Esophagus squamous epithelium (tissue), 5 donors: ENCODE data around the gene NAA30. TPM values are rescaled to one million over a fixed set of nuclear protein-coding genes. Genes with fewer than 3 reads are reported as not detected.
"Not testable (repeated sequence)": the region's sequence is repeated elsewhere in the genome, so short reads cannot be mapped to it uniquely, and the experiment has no call there.

Experiments used
- DNase-seq: peaks from one replicate; lab custom pipeline; 2025; lab: John Stamatoyannopoulos, UW
- H3K27ac ChIP-seq, 4 donors: fragments of 200-600 bp; sonication (generic); one replicate each; pipeline ENCODE4 v1.5.1; 2016 to 2019; ENCODE audit warnings: mild to moderate bottlenecking in 1 of 4
- H3K27me3 ChIP-seq, 4 donors: fragments of 200-600 bp; sonication (generic); 1 replicate in 3 of 4; 2 replicates in 1 of 4; pipeline versions ENCODE4 v1.5.1 to v1.6.0; 2017 to 2021; ENCODE audit warnings: antibody characterized with exemption in 1 of 4
- H3K36me3 ChIP-seq, 3 donors: fragments of 200-600 bp; sonication (generic); one replicate each; pipeline ENCODE4 v1.5.1; 2016 to 2019
- H3K4me1 ChIP-seq, 3 donors: fragments of 200-600 bp; sonication (generic); one replicate each; pipeline ENCODE4 v1.5.1; 2017 to 2019
- H3K4me3 ChIP-seq, 4 donors: fragments of 200-600 bp; sonication (generic); 1 replicate in 3 of 4; 2 replicates in 1 of 4; pipeline ENCODE4 v1.5.1; 2016 to 2019; ENCODE audit warnings: mild to moderate bottlenecking in 2 of 4, moderate library complexity in 1 of 4
- H3K9me3 ChIP-seq, 3 donors: fragments of 200-600 bp; sonication (generic); one replicate each; pipeline ENCODE4 v1.5.1; 2016 to 2019
- POLR2A ChIP-seq, 4 donors: fragments of 450-650 bp; IDR thresholded peaks; one replicate each; pipeline ENCODE4 v1.6.1; 2017; ENCODE audit warnings: antibody characterized with exemption in 4 of 4, mild to moderate bottlenecking in 4 of 4, moderate library complexity in 3 of 4
- whole genome bisulfite sequencing, 2 donors: methylation state at CpG; one replicate each; pipeline ENCODE4 v1.1.5; 2018; 5-methylcytosine and 5-hydroxymethylcytosine counted together
- intact Hi-C: fragments of 100-400 bp; cut with DNase I; formaldehyde crosslinking; loops from one replicate; pipeline ENCODE4 v1.15.0; 2022
- total RNA-seq, 4 donors: library from RNA; depleted of rRNA; stranded (reverse); fragments of >200 nt; gene quantifications; one replicate each; pipeline ENCODE4 v1.1.0, GENCODE V29; 2016
- TF ChIP-seq, protein P1 (sequence below), 6 experiments: fragments of 450-650 bp in 4 of 6; fragments of 200-600 bp in 2 of 6; sonication (generic) in 2 of 6; IDR thresholded peaks; one replicate each; pipeline ENCODE4 v1.5.1; 2016 to 2019; ENCODE audit warnings: antibody characterized with exemption in 6 of 6, mild to moderate bottlenecking in 4 of 6, moderate library complexity in 4 of 6
- donor health status: DM: yes; HTN: yes; CAD: no.

Gene NAA30
- 10 to 100 TPM in 3 of 4 donors, 1 to 10 TPM in 1; 7.8 to 13.9 (median 12.8) TPM for total RNA-seq

DNA sequence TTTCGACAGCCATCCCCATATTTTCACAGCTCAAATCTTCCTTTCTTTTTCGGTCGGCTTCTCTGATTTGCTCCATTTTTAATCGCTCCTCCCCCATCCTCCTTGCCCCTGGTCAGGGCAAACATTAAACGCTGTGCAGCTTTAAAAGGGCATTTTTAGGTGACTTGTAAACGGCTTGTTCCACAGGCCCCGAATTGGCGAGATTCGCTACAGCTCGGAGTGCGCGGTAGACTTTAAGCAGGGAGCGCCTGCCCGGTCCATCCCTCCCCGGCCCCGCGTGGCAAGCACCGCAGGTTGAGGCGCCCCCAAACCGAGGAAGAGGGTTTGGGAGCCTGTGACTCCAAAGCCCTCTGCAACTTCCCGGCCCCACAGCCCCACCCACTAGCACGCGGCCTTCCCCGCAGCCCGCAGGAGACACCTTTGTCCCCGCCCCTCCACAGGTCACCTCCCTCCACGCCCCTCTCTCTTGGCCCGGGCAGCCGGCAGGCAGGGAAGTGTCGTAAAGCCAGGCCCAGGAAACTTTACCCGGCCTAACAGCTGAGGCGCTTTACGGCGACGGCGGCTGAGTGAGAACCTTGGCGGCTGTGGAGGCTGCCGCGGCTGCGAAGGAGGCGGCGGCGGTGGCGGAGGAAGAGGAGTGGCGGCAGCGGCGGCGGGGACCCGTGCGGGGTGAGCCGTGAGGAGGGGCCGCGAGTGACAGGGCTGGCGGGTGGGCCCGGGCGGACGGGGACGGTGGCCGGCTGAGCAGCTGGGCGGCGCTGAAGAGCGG lies at the start of gene NAA30:
TSS of gene NAA30 (plus strand) at position 550 of the 769 bp plus-strand sequence. CDS start 372 bp downstream, outside the sequence.
- peaks cover 0 to 44% (median 19%) of the 10 kb centered on the region in 3 donors for H3K4me1 ChIP-seq
- H3K4me3 ChIP-seq = peak within 1 kb of the TSS; percentile 82 to 93 (median 90)
- H3K36me3 ChIP-seq = no peaks in the 10 kb centered on the region
- intact Hi-C loops = no loop called here
- 0% methylated on average over 5 to 20 of the region's 62 CpGs for WGBS, 2 donors
- H3K9me3 ChIP-seq = no peaks in the 10 kb centered on the region
- H3K27me3 ChIP-seq = no peaks in the 10 kb centered on the region
- peak; percentile 70 for DNase-seq
- peak in 3 of 4 donors; percentile 12 to 79 (median 53) for TF ChIP-seq POLR2A (IDR thresholded peaks at IDR 0.05)
- TF ChIP-seq, protein P1, sequence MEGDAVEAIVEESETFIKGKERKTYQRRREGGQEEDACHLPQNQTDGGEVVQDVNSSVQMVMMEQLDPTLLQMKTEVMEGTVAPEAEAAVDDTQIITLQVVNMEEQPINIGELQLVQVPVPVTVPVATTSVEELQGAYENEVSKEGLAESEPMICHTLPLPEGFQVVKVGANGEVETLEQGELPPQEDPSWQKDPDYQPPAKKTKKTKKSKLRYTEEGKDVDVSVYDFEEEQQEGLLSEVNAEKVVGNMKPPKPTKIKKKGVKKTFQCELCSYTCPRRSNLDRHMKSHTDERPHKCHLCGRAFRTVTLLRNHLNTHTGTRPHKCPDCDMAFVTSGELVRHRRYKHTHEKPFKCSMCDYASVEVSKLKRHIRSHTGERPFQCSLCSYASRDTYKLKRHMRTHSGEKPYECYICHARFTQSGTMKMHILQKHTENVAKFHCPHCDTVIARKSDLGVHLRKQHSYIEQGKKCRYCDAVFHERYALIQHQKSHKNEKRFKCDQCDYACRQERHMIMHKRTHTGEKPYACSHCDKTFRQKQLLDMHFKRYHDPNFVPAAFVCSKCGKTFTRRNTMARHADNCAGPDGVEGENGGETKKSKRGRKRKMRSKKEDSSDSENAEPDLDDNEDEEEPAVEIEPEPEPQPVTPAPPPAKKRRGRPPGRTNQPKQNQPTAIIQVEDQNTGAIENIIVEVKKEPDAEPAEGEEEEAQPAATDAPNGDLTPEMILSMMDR (IDR thresholded peaks at IDR 0.05) = peak in 1 of 6 experiments; percentile 10
- H3K27ac ChIP-seq = peak within 1 kb of the TSS; percentile 93 to 96 (median 94)

DNA sequence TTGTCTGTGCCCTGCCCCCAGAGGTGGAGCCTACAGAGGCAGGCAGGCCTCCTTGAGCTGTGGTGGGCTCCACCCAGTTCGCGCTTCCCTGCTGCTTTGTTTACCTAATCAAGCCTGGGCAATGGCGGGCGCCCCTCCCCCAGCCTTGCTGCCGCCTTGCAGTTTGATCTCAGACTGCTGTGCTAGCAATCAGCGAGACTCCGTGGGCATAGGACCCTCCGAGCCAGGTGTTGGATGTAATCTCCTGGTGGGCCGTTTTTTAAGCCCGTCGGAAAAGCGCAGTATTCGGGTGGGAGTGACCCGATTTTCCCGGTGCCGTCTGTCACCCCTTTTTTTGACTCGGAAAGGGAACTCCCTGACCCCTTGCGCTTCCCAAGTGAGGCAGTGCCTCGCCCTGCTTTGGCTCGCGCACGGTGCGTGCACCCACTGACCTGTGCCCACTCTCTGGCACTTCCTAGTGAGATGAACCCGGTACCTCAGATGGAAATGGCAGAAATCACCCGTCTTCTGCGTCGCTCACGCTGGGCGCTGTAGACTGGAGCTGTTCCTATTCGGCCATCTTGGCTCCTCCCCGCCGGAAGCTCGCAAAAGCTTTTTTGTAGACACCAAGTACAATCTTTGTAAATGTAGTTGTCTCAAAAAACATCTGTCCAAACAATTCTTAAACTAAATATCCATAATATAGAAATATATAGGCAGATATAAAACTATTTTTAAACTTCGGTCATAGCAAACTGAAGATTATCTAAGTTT lies 46.7 kb upstream of the NAA30 start:
- DNase-seq, H3K36me3 ChIP-seq, intact Hi-C loops: not testable (repeated sequence)

DNA sequence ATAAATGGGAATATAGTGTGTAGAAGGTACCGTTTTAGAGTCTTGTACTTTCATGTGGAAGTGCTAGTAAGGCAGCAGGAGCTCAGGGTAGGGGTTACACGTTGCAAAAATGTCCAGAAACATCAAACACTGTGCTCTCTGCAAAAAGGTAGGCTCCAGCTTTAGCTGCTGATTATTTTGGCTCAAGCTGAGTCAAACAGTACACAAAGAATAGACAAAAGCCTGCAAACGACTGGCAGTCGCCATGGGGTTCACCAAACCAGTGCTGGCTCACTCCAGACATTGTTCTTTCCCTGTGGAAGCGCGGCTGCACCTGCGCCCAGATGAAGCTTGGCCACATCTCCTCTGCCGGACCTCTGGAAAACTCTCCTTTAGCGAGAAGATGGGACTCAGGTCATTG lies 45.3 kb upstream of the NAA30 start:
- Histone ChIP-seq H3K27ac (no peak overlapping the region), H3K27me3 (peaks cover 0 to 5% (median 0%) of the 10 kb centered on the region in 4 donors), H3K9me3 (no peaks in the 10 kb centered on the region), H3K4me3 (no peak overlapping the region), H3K4me1 (no peaks in the 10 kb centered on the region), H3K36me3 (no peaks in the 10 kb centered on the region)
- TF ChIP-seq POLR2A (IDR thresholded peaks at IDR 0.05) = no peak
- TF ChIP-seq, protein P1 (IDR thresholded peaks at IDR 0.05) = no peak
- intact Hi-C loops = no loop called here
- 63 to 65% methylated on average over 9 of the region's 9 CpGs for WGBS, 2 donors
- no peak for DNase-seq

More for the DNA sequence above, 46.7 kb upstream of the NAA30 start:
- H3K4me3 ChIP-seq = peak overlapping the region in 1 of 4 donors; percentile 8
- H3K27ac ChIP-seq, H3K9me3 ChIP-seq, H3K27me3 ChIP-seq, H3K4me1 ChIP-seq: not testable (repeated sequence)
- WGBS, 2 donors = 64 to 80% methylated on average over 19 to 32 of the region's 34 CpGs

DNA sequence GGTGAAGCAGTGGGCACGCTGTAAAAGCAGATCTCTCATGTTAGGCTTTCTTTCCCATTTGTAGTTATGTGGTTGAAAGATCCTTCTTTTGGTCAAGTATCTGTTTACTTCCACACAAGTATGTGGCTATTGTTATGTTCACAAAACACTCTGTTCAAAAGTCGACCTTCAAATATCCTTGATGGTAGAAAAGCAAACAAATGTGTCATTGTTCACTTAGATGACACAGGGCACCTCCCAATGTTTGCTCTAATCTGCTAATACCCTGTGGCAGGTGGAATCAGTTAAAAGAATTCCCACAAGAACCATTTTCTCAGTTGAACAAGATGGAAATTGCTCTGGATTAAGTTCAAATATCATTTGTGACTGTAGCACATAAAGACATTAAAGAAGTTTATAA lies 43.6 kb upstream of the NAA30 start:
- no peak overlapping the region for H3K27ac ChIP-seq
- H3K9me3 ChIP-seq = no peaks in the 10 kb centered on the region
- intact Hi-C loops = no loop called here
- peaks cover 0 to 12% (median 0%) of the 10 kb centered on the region in 4 donors for H3K27me3 ChIP-seq
- DNase-seq = no peak
- no peaks in the 10 kb centered on the region for H3K4me1 ChIP-seq
- no peaks in the 10 kb centered on the region for H3K36me3 ChIP-seq
- 36 to 50% methylated on average over 2 of the region's 2 CpGs for WGBS, 2 donors
- H3K4me3 ChIP-seq = no peak overlapping the region
- TF ChIP-seq, protein P1 (IDR thresholded peaks at IDR 0.05) = no peak

DNA sequence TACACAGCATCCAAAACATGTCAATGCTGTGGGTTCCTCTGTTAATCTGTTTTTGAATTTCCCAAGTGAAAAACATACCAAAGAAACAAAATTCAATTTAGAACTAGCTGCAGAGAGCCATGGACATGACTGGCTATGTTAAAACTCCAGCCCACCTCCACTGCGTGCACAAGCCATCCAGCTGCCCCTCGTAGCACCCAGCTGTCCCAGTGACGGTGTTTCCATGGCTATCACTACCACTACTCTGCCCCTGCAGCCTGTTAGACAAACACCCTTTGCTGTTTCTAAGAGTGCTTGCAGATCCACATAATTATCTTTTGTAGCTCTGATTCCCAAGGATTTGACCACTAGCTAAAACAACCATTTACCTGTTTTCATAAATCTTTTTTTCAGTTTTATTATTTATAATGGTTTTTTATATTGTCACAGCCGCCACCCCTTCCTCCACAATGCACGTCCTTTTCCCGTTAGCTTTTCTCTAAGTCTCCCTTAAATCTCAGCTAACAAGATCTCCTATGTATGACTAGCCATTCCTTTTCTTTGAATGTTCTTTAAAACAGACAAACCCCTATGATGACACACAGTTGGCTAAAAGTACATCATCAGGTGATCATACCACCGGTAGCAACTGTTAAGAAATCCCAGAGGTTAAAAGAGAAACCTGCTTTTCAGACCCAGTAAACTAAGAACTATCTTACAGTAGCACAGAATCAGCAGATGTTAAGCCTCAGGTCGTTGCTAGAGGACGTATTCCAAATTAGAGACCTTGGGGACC lies 37.8 kb upstream of the NAA30 start:
- H3K4me3 ChIP-seq = no peak overlapping the region
- no peaks in the 10 kb centered on the region for H3K36me3 ChIP-seq
- no peaks in the 10 kb centered on the region for H3K9me3 ChIP-seq
- intact Hi-C loops = no loop called here
- TF ChIP-seq POLR2A (IDR thresholded peaks at IDR 0.05) = no peak
- TF ChIP-seq, protein P1 (IDR thresholded peaks at IDR 0.05) = no peak
- H3K4me1 ChIP-seq = no peaks in the 10 kb centered on the region
- WGBS, 2 donors = 46 to 61% methylated on average over 9 of the region's 9 CpGs
- no peak overlapping the region for H3K27ac ChIP-seq
- no peak for DNase-seq
- peaks cover 0 to 13% (median 0%) of the 10 kb centered on the region in 4 donors for H3K27me3 ChIP-seq
